Stomach (tissue), 9 donors: ENCODE results near the gene SPANXD. TPM values are rescaled to one million over a fixed set of nuclear protein-coding genes. Genes with fewer than 3 reads are reported as not detected.

Source experiments
- DNase-seq, 2 donors: peaks; one replicate each; pipeline versions ENCODE4 v3.0.0 to v3.0.0-alpha.2; 2013 to 2019
- H3K27ac ChIP-seq, 5 donors: fragments of 200-600 bp in 4 of 5; sonication (generic) in 4 of 5; one replicate each; pipeline ENCODE4 v1.5.1; 2013 to 2019; ENCODE audit warnings: mild to moderate bottlenecking in 1 of 5, moderate library complexity in 1 of 5
- H3K27me3 ChIP-seq, 3 donors: fragments of 200-600 bp; sonication (generic); one replicate each; pipeline ENCODE4 v1.5.1; 2017 to 2019; ENCODE audit warnings: mixed run types in 1 of 3
- H3K36me3 ChIP-seq, 4 donors: fragments of 200-600 bp; sonication (generic); 1 replicate in 3 of 4; 2 replicates in 1 of 4; pipeline ENCODE4 v1.5.1; 2016 to 2019
- H3K4me1 ChIP-seq, 4 donors: fragments of 200-600 bp; sonication (generic); one replicate each; pipeline ENCODE4 v1.5.1; 2016 to 2019
- H3K4me3 ChIP-seq, 4 donors: fragments of 200-600 bp; sonication (generic) in 3 of 4; one replicate each; pipeline ENCODE4 v1.5.1; 2016 to 2019; ENCODE audit warnings: mild to moderate bottlenecking in 1 of 4
- H3K9me3 ChIP-seq, 4 donors: fragments of 200-600 bp; sonication (generic); one replicate each; pipeline ENCODE4 v1.5.1; 2016 to 2019
- CTCF ChIP-seq, 7 experiments: fragments of 450-650 bp in 4 of 7; fragments of 200-600 bp in 3 of 7; sonication (generic) in 3 of 7; IDR thresholded peaks; one replicate each; pipeline ENCODE4 v1.5.1; 2016 to 2019; ENCODE audit warnings: antibody characterized with exemption in 7 of 7, control low read depth in 2 of 7, mild to moderate bottlenecking in 1 of 7
- EP300 ChIP-seq: sonication (generic); formaldehyde crosslinking; IDR thresholded peaks from one replicate; pipeline ENCODE4 v1.6.1; 2017; ENCODE audit warnings: antibody characterized with exemption
- POLR2A ChIP-seq, 4 donors: fragments of 450-650 bp; IDR thresholded peaks; one replicate each; pipeline ENCODE4 v1.6.1; 2016; ENCODE audit warnings: antibody characterized with exemption in 4 of 4, control low read depth in 2 of 4, mild to moderate bottlenecking in 1 of 4, moderate library complexity in 1 of 4
- POLR2AphosphoS5 ChIP-seq, 3 donors: sonication (generic); formaldehyde crosslinking; IDR thresholded peaks; one replicate each; pipeline ENCODE4 v1.6.1; 2016; ENCODE audit warnings: antibody characterized with exemption in 3 of 3
- WGBS, 5 donors: extraction: QIAGEN DNeasy Blood & Tissue Kit in 3 of 5; methylation state at CpG; one replicate each; pipeline versions ENCODE4 v1.1.5 to v1.1.7; 2013 to 2018; 5-methylcytosine and 5-hydroxymethylcytosine counted together
- intact Hi-C: fragments of 100-400 bp; cut with DNase I; formaldehyde crosslinking; loops from one replicate; pipeline ENCODE4 v1.15.1; 2023; ENCODE audit warnings: low total_unique reads
- polyA plus RNA-seq, 3 donors: library from polyadenylated mRNA; stranded (reverse); fragments of 200-250 nt; gene quantifications; one replicate each; pipeline ENCODE4 v1.2.3, GENCODE V29; 2013
- total RNA-seq, 5 donors: library from RNA; depleted of rRNA; stranded (reverse); fragments of >200 nt; gene quantifications; one replicate each; pipeline versions ENCODE4 v1.1.0 to v1.2.3, GENCODE V29; 2014 to 2016
- donor health status: healthy with polysubstance abuse.
- donor health status: Bipolar disorder and iron deficiency.
- donor health status: healthy.

Gene SPANXD
- total and polyA plus RNA-seq, 8 donors = not detected

- H3K27me3 ChIP-seq = no peaks in the 10 kb centered on the region
- H3K36me3 ChIP-seq = no peaks in the 10 kb centered on the region
- H3K27ac ChIP-seq = no peak overlapping the region
- no peaks in the 10 kb centered on the region for H3K9me3 ChIP-seq
- TF ChIP-seq EP300 = no peak
- no peak for TF ChIP-seq POLR2A (IDR thresholded peaks at IDR 0.05)
- no peak for TF ChIP-seq POLR2AphosphoS5 (IDR thresholded peaks at IDR 0.05)
- TF ChIP-seq CTCF (IDR thresholded peaks at IDR 0.05) = no peak
- no peak overlapping the region for H3K4me3 ChIP-seq
- no peaks in the 10 kb centered on the region for H3K4me1 ChIP-seq
- intact Hi-C loops = no loop called here
- no peak for DNase-seq
- WGBS, 5 donors = 55 to 82% (median 63%) methylated on average over 3 of the region's 3 CpGs
These were observed 25.6 kb upstream of the SPANXD start for GRCh38 chrX:141724186-141724585.

GRCh38 chrX:141714680-141715079 is 16.1 kb upstream of the SPANXD start:
- DNase-seq = no peak
- intact Hi-C loops = no loop called here
- Histone ChIP-seq H3K4me3 (no peak overlapping the region), H3K27ac (no peak overlapping the region), H3K36me3 (no peaks in the 10 kb centered on the region), H3K27me3 (no peaks in the 10 kb centered on the region), H3K4me1 (no peaks in the 10 kb centered on the region), H3K9me3 (no peaks in the 10 kb centered on the region)
- no peak for TF ChIP-seq POLR2A (IDR thresholded peaks at IDR 0.05)
- no peak for TF ChIP-seq EP300
- no peak for TF ChIP-seq CTCF (IDR thresholded peaks at IDR 0.05)
- no peak for TF ChIP-seq POLR2AphosphoS5 (IDR thresholded peaks at IDR 0.05)
- WGBS, 5 donors = 41 to 58% (median 47%) methylated on average over 3 of the region's 3 CpGs

- Histone ChIP-seq H3K36me3 (no peaks in the 10 kb centered on the region), H3K27me3 (no peaks in the 10 kb centered on the region), H3K27ac (no peak overlapping the region), H3K4me3 (no peak overlapping the region), H3K4me1 (no peaks in the 10 kb centered on the region), H3K9me3 (no peaks in the 10 kb centered on the region)
- no peak for TF ChIP-seq POLR2AphosphoS5 (IDR thresholded peaks at IDR 0.05)
- no peak for TF ChIP-seq EP300
- no peak for TF ChIP-seq POLR2A (IDR thresholded peaks at IDR 0.05)
- TF ChIP-seq CTCF (IDR thresholded peaks at IDR 0.05) = no peak
- 62 to 71% (median 68%) methylated on average over 4 of the region's 4 CpGs for WGBS, 5 donors
- no peak for DNase-seq
- intact Hi-C loops = no loop called here
These were observed 2.5 kb upstream of the SPANXD start for GRCh38 chrX:141701072-141701471.

GRCh38 chrX:141673946-141674345 is 24.6 kb downstream of the SPANXD start:
- 60 to 78% (median 68%) methylated on average over 2 of the region's 2 CpGs for WGBS, 5 donors
- no peak for DNase-seq
- TF ChIP-seq EP300 (no peak), POLR2AphosphoS5 (IDR thresholded peaks at IDR 0.05) (no peak), POLR2A (IDR thresholded peaks at IDR 0.05) (no peak)
- no peaks in the 10 kb centered on the region for H3K4me1 ChIP-seq
- H3K27me3 ChIP-seq = no peaks in the 10 kb centered on the region
- H3K4me3 ChIP-seq = no peak overlapping the region
- intact Hi-C loops = no loop called here
- peaks cover 0 to 4% (median 0%) of the 10 kb centered on the region in 4 donors for H3K9me3 ChIP-seq
- no peak overlapping the region for H3K27ac ChIP-seq
- no peaks in the 10 kb centered on the region for H3K36me3 ChIP-seq

GRCh38 chrX:141669689-141670088 is 28.9 kb downstream of the SPANXD start:
- H3K27ac ChIP-seq = no peak overlapping the region
- no peaks in the 10 kb centered on the region for H3K4me1 ChIP-seq
- H3K36me3 ChIP-seq = no peaks in the 10 kb centered on the region
- H3K4me3 ChIP-seq = no peak overlapping the region
- intact Hi-C loops = no loop called here
- WGBS, 5 donors = 75 to 92% (median 86%) methylated on average over 1 of the region's 1 CpG
- H3K27me3 ChIP-seq = no peaks in the 10 kb centered on the region
- peaks cover 0 to 4% (median 0%) of the 10 kb centered on the region in 4 donors for H3K9me3 ChIP-seq
- no peak for DNase-seq
- no peak for TF ChIP-seq CTCF (IDR thresholded peaks at IDR 0.05)
- TF ChIP-seq EP300 = no peak
- no peak for TF ChIP-seq POLR2A (IDR thresholded peaks at IDR 0.05)
- TF ChIP-seq POLR2AphosphoS5 (IDR thresholded peaks at IDR 0.05) = no peak
